Measurements from ENCODE around the gene PTEN.
"Not testable (repeated sequence)": the region's sequence is repeated elsewhere in the genome, so short reads cannot be mapped to it uniquely, and the experiment has no call there.

The PTEN gene

GRCh38 chr10:87846023-87846422 is 17.4 kb upstream of the PTEN start:
- DNase-seq = no peak

GRCh38 chr10:87846711-87847110 is 16.7 kb upstream of the PTEN start:
- DNase-seq = not testable (repeated sequence)

GRCh38 chr10:87847550-87847949 is 15.9 kb upstream of the PTEN start:
- no peak for DNase-seq

GRCh38 chr10:87849001-87849400 is 14.4 kb upstream of the PTEN start:
- no peak for DNase-seq

- no peak for DNase-seq
Observed at GRCh38 chr10:87850742-87851205, 12.7 kb upstream of the PTEN start.

GRCh38 chr10:87852089-87852488 is 11.3 kb upstream of the PTEN start:
- no peak for DNase-seq

- not testable (repeated sequence) for DNase-seq
Observed at GRCh38 chr10:87855247-87855646, 8.2 kb upstream of the PTEN start.

GRCh38 chr10:87855665-87856064 is 7.8 kb upstream of the PTEN start:
- DNase-seq = not testable (repeated sequence)

GRCh38 chr10:87860156-87860795 is 3.1 kb upstream of the PTEN start:
- DNase-seq = no peak

GRCh38 chr10:87860816-87861403 is 2.5 kb upstream of the PTEN start:
- no peak for DNase-seq

- DNase-seq = no peak
Observed at GRCh38 chr10:87861566-87861952, 1.9 kb upstream of the PTEN start.

GRCh38 chr10:87861953-87862678 is 1.3 kb upstream of the PTEN start:
- DNase-seq = no peak

GRCh38 chr10:87862679-87863052 is 759 bp upstream of the PTEN start:
- DNase-seq = no peak

- DNase-seq = not testable (repeated sequence)
Observed at GRCh38 chr10:87863951-87864495, 598 bp downstream of the PTEN start.

- no peak for DNase-seq
Observed at GRCh38 chr10:87864496-87865059, 1.2 kb downstream of the PTEN start.

GRCh38 chr10:87865241-87865881 is 1.9 kb downstream of the PTEN start:
- no peak for DNase-seq

- no peak for DNase-seq
Observed at GRCh38 chr10:87866412-87866974, 3.1 kb downstream of the PTEN start.

- DNase-seq = no peak
Observed at GRCh38 chr10:87867453-87867852, 4.0 kb downstream of the PTEN start.

GRCh38 chr10:87868277-87868676 is 4.9 kb downstream of the PTEN start:
- no peak for DNase-seq

- DNase-seq = not testable (repeated sequence)
Observed at GRCh38 chr10:87869139-87869538, 5.7 kb downstream of the PTEN start.

GRCh38 chr10:87869773-87870551 is 6.5 kb downstream of the PTEN start:
- no peak for DNase-seq

GRCh38 chr10:87872828-87873227 is 9.4 kb downstream of the PTEN start:
- no peak for DNase-seq

All from SHP77 treated with DMSO at 0.1 percent for 48 hours (cell line).